ENCODE results near the gene HEBP1.

The HEBP1 gene

DNA sequence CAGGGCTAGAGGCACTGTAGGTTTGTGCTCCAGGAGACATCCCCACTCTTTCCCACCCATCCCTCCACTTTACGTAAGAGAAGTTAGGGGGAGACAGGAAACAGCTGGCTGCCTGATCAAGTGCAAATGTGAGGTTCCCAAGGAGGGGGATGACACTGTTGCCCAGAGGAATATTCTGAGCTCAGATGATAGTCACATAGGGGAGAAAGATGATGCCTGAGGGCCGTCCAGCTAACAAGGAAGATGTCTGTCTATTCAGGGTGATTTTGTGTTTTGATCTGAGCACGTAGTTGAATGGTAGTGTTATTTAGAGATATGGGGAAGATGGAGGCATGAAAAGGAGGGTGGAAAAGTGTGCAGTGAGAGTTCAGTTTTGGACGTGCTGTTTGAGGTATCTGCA is 34.2 kb downstream of the HEBP1 start:
- no peaks in the 10 kb centered on the region for H3K4me1 ChIP-seq (ENCODE audit: insufficient read depth, low read length)
- no peak overlapping the region for H3K27ac ChIP-seq (ENCODE audit: low read length)
- H3K9ac ChIP-seq (ENCODE audit: low read depth, low read length): no peak overlapping the region
- no peak overlapping the region for H3K4me3 ChIP-seq (ENCODE audit: low read length)
- H3K9me3 ChIP-seq (ENCODE audit: insufficient read depth, low read depth, low read length): no peaks in the 10 kb centered on the region
- no peaks in the 10 kb centered on the region; the same call in 1 of the 2 replicates for H3K36me3 ChIP-seq (ENCODE audit: insufficient read depth, low read depth, low read length)
- no peaks in the 10 kb centered on the region for H3K27me3 ChIP-seq (ENCODE audit: insufficient read depth, low read length)

DNA sequence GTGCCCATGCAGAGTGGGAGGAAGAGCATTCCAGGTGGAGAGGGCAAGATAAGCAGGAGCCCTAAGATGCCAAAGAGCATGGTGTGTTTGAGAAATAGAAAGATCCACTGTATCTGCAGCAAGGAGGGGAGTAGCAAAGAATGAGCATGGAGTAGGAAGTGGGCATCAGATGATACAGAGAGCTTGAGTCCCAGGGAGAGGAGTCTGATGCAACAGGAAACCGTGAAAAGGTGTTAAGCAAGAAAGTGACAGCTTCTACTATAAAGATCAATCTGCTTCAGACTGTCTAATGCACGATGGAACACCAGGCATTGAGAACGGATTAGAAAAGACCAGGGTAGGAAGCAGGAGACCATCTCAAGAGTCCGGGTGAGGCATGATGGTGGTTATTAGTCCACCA is 35.8 kb downstream of the HEBP1 start:
- H3K27ac ChIP-seq (ENCODE audit: low read length): no peak overlapping the region
- no peaks in the 10 kb centered on the region for H3K9me3 ChIP-seq (ENCODE audit: insufficient read depth, low read depth, low read length)
- H3K27me3 ChIP-seq (ENCODE audit: insufficient read depth, low read length): no peaks in the 10 kb centered on the region
- H3K36me3 ChIP-seq (ENCODE audit: insufficient read depth, low read depth, low read length): no peaks in the 10 kb centered on the region; the same call in 1 of the 2 replicates
- no peaks in the 10 kb centered on the region for H3K4me1 ChIP-seq (ENCODE audit: insufficient read depth, low read length)
- H3K9ac ChIP-seq (ENCODE audit: low read depth, low read length): no peak overlapping the region
- no peak overlapping the region for H3K4me3 ChIP-seq (ENCODE audit: low read length)

DNA sequence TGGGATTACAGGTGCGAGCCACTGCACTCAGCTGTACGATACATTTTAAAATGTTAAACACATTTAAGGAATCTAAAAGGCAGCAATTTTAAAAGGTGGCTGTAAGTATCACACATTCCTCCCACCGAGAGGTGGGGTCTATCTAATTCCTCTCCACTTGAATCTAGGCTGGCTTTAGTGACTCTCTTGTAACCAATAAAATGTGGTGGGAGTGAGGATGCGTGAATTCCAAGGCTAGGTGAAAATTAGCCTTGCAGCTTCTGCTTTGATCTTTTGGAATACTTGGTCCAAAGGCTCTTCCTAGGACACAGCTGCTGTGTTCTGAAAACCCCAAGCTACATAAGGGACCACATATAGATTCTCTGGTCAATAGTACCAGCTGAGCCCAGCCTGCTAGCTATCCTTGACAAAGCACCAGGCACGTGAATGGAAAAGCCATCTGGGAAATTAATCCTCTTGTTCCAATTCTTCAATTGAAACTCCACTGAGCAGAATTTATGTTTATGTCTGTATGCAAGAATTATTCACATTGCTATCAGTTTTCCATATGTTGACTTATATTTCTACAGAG is 39.3 kb downstream of the HEBP1 start:
- Histone ChIP-seq H3K27ac (ENCODE audit: low read length) (no peak overlapping the region), H3K27me3 (ENCODE audit: insufficient read depth, low read length) (no peaks in the 10 kb centered on the region), H3K9me3 (ENCODE audit: insufficient read depth, low read depth, low read length) (no peaks in the 10 kb centered on the region), H3K9ac (ENCODE audit: low read depth, low read length) (no peak overlapping the region), H3K4me3 (ENCODE audit: low read length) (no peak overlapping the region), H3K4me1 (ENCODE audit: insufficient read depth, low read length) (no peaks in the 10 kb centered on the region), H3K36me3 (ENCODE audit: insufficient read depth, low read depth, low read length) (no peaks in the 10 kb centered on the region)

DNA sequence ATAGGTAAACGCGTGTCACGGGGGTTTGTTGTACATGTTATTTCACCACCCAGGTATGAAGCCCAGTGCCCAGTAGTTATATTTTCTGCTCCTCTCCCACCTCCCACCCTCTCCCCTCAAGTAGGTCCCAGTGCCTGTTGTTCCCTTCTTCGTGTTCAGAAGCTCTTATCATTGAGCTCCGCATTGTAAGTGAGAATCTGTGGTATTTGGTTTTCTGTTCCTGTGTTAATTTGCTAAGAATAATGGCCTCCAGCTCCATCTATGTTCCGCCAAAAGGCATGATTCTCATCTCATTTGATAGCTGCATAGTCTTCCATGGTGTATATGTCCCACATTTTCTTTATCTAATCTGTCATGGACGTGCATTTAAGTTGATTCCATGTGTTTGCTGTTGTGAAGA is 41.2 kb downstream of the HEBP1 start:
- H3K27me3 ChIP-seq (ENCODE audit: insufficient read depth, low read length): no peaks in the 10 kb centered on the region
- no peaks in the 10 kb centered on the region for H3K4me1 ChIP-seq (ENCODE audit: insufficient read depth, low read length)
- H3K9ac ChIP-seq (ENCODE audit: low read depth, low read length): no peak overlapping the region
- no peak overlapping the region for H3K4me3 ChIP-seq (ENCODE audit: low read length)
- H3K9me3 ChIP-seq (ENCODE audit: insufficient read depth, low read depth, low read length): no peaks in the 10 kb centered on the region
- no peaks in the 10 kb centered on the region for H3K36me3 ChIP-seq (ENCODE audit: insufficient read depth, low read depth, low read length)
- no peak overlapping the region for H3K27ac ChIP-seq (ENCODE audit: low read length)

- H3K4me3 ChIP-seq (ENCODE audit: low read length): no peak overlapping the region
- H3K9ac ChIP-seq (ENCODE audit: low read depth, low read length): no peak overlapping the region
- H3K36me3 ChIP-seq (ENCODE audit: insufficient read depth, low read depth, low read length): no peaks in the 10 kb centered on the region
- H3K4me1 ChIP-seq (ENCODE audit: insufficient read depth, low read length): no peaks in the 10 kb centered on the region
- no peak overlapping the region for H3K27ac ChIP-seq (ENCODE audit: low read length)
- H3K9me3 ChIP-seq (ENCODE audit: insufficient read depth, low read depth, low read length): no peaks in the 10 kb centered on the region
- H3K27me3 ChIP-seq (ENCODE audit: insufficient read depth, low read length): no peaks in the 10 kb centered on the region
Observed at GRCh38 chr12:12954878-12955625, 45.0 kb downstream of the HEBP1 start.

- Histone ChIP-seq H3K27ac (ENCODE audit: low read length) (no peak overlapping the region), H3K36me3 (ENCODE audit: insufficient read depth, low read depth, low read length) (no peaks in the 10 kb centered on the region), H3K4me1 (ENCODE audit: insufficient read depth, low read length) (no peaks in the 10 kb centered on the region)
Observed at GRCh38 chr12:12954356-12954755, 45.7 kb downstream of the HEBP1 start.

DNA sequence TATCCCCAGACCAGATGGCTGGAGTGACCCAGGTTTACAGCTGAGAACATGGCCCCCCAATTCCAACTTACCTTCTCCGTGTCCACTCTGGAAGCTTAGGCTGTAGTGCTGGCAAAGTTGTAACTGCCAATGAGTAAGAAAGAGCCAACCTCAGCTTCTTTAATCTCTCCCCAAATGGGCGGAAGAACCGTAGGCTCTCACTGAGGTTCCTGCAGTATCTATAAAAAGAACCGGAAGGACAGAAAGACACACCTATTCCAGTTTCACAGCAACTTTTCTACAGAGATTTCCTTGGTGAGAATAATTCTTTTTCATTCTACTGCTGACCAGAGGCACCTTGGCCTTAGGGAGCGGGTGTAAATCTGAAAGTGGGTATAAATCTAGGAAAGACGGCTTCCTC is 48.0 kb downstream of the HEBP1 start, which contains the start of gene GPRC5D:
GPRC5D (minus strand) TSS at position 135 of the 400 bp plus-strand sequence. CDS start 1,786 bp downstream, outside the sequence.
- Histone ChIP-seq H3K27me3 (ENCODE audit: insufficient read depth, low read length) (no peaks in the 10 kb centered on the region), H3K9me3 (ENCODE audit: insufficient read depth, low read depth, low read length) (no peaks in the 10 kb centered on the region)

More at GRCh38 chr12:12954356-12954755, 45.7 kb downstream of the HEBP1 start:
- no peak overlapping the region for H3K4me3 ChIP-seq (ENCODE audit: low read length)
- no peaks in the 10 kb centered on the region for H3K9me3 ChIP-seq (ENCODE audit: insufficient read depth, low read depth, low read length)
- no peaks in the 10 kb centered on the region for H3K27me3 ChIP-seq (ENCODE audit: insufficient read depth, low read length)
- H3K9ac ChIP-seq (ENCODE audit: low read depth, low read length): no peak overlapping the region

DNA sequence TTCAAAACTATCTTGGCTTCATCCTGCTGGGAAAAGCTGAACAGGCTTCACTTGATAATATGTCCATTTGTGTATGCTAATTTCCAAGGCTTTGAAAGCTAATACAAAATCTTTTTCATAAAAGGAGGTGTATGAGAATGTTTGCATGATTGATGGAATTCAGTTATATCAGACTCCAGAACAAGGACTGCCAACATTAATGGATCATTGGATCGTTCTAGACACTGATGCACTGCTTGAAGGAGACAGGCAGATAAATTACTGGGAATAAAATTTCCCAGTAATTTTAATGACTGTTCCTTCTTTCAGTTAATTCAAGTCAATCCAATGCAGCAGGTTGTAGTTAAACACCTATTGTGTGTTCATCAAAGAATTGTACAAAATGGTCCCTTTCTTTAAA is 48.6 kb downstream of the HEBP1 start:
- H3K4me1 ChIP-seq (ENCODE audit: insufficient read depth, low read length): no peaks in the 10 kb centered on the region
- H3K9me3 ChIP-seq (ENCODE audit: insufficient read depth, low read depth, low read length): no peaks in the 10 kb centered on the region
- no peak overlapping the region for H3K9ac ChIP-seq (ENCODE audit: low read depth, low read length)
- no peak overlapping the region for H3K27ac ChIP-seq (ENCODE audit: low read length)
- no peaks in the 10 kb centered on the region for H3K36me3 ChIP-seq (ENCODE audit: insufficient read depth, low read depth, low read length)
- H3K4me3 ChIP-seq (ENCODE audit: low read length): no peak overlapping the region
- no peaks in the 10 kb centered on the region for H3K27me3 ChIP-seq (ENCODE audit: insufficient read depth, low read length)

More for the DNA sequence above, 48.0 kb downstream of the HEBP1 start, which contains the start of gene GPRC5D:
- Histone ChIP-seq H3K4me1 (ENCODE audit: insufficient read depth, low read length) (no peaks in the 10 kb centered on the region), H3K36me3 (ENCODE audit: insufficient read depth, low read depth, low read length) (no peaks in the 10 kb centered on the region), H3K9ac (ENCODE audit: low read depth, low read length) (no peak within 1 kb of the TSS), H3K4me3 (ENCODE audit: low read length) (no peak within 1 kb of the TSS), H3K27ac (ENCODE audit: low read length) (no peak within 1 kb of the TSS)

- Histone ChIP-seq H3K36me3 (ENCODE audit: insufficient read depth, low read depth, low read length) (no peaks in the 10 kb centered on the region), H3K27ac (ENCODE audit: low read length) (no peak overlapping the region), H3K27me3 (ENCODE audit: insufficient read depth, low read length) (no peaks in the 10 kb centered on the region), H3K4me3 (ENCODE audit: low read length) (no peak overlapping the region), H3K4me1 (ENCODE audit: insufficient read depth, low read length) (no peaks in the 10 kb centered on the region), H3K9me3 (ENCODE audit: insufficient read depth, low read depth, low read length) (no peaks in the 10 kb centered on the region), H3K9ac (ENCODE audit: low read depth, low read length) (no peak overlapping the region)
Observed at GRCh38 chr12:12947902-12948301, 52.2 kb downstream of the HEBP1 start.

DNA sequence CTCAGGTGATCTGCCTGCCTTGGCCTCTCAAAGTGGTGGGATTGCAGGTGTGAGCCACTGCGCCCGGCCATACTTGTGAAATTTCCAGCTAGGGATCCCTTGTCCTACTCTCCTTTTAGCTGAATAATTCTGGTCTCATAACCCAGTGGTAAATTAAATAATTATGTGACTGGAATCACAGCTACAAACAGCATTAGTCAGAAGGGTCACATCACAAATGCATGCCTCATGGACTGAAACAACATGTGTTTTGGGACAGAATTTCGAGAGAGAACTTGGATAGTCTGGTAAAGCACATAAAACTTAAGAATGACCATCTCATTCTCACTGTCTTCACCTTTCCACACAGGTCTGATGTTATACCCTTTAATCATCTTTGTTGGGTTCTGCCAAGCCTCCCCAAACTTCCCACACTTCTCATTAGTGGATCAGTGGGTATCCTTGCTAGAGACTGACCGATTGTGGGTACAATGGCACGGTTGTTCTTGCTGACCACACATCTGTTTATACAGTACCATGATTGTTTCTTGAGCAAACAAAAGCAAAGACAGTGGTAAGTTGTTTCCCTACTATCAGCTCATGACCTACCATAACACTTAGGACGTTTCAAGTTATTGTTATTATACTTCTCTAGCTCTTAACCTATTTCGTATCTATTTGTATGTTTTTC is 53.2 kb downstream of the HEBP1 start:
- no peaks in the 10 kb centered on the region for H3K36me3 ChIP-seq (ENCODE audit: insufficient read depth, low read depth, low read length)
- H3K27me3 ChIP-seq (ENCODE audit: insufficient read depth, low read length): no peaks in the 10 kb centered on the region
- no peak overlapping the region for H3K9ac ChIP-seq (ENCODE audit: low read depth, low read length)
- no peak overlapping the region for H3K4me3 ChIP-seq (ENCODE audit: low read length)
- no peaks in the 10 kb centered on the region for H3K9me3 ChIP-seq (ENCODE audit: insufficient read depth, low read depth, low read length)
- H3K4me1 ChIP-seq (ENCODE audit: insufficient read depth, low read length): no peaks in the 10 kb centered on the region
- H3K27ac ChIP-seq (ENCODE audit: low read length): no peak overlapping the region

- Histone ChIP-seq H3K4me3 (ENCODE audit: low read length) (no peak overlapping the region), H3K27ac (ENCODE audit: low read length) (no peak overlapping the region), H3K27me3 (ENCODE audit: insufficient read depth, low read length) (no peaks in the 10 kb centered on the region), H3K9ac (ENCODE audit: low read depth, low read length) (no peak overlapping the region), H3K9me3 (ENCODE audit: insufficient read depth, low read depth, low read length) (no peaks in the 10 kb centered on the region), H3K4me1 (ENCODE audit: insufficient read depth, low read length) (no peaks in the 10 kb centered on the region), H3K36me3 (ENCODE audit: insufficient read depth, low read depth, low read length) (no peaks in the 10 kb centered on the region)
Observed at GRCh38 chr12:12945591-12945990, 54.5 kb downstream of the HEBP1 start.
